ENCODE results near the gene SESN2. TPM values are rescaled to one million over a fixed set of nuclear protein-coding genes. Genes with fewer than 3 reads are reported as not detected.

The SESN2 gene
- total RNA-seq, 1 donor from 2014 or later, result 15.6 TPM

GRCh38 chr1:28281608-28282425, 22.5 kb downstream of the SESN2 start:
- no peak for DNase-seq
- no peak overlapping the region for H3K4me3 ChIP-seq
- no peak for TF ChIP-seq CTCF (IDR thresholded peaks at IDR 0.05)
- intact Hi-C loops (cut with DNase I), result no loop called here
- H3K27me3 ChIP-seq, result no peaks in the 10 kb centered on the region
- no peaks in the 10 kb centered on the region for H3K9me3 ChIP-seq
- H3K27ac ChIP-seq, result peak overlapping the region; percentile 47
- H3K4me1 ChIP-seq, result peaks cover 14% of the 10 kb centered on the region
- H3K36me3 ChIP-seq, result peaks cover 56% of the 10 kb centered on the region
- ATAC-seq, result no peak

GRCh38 chr1:28282426-28283407, 23.4 kb downstream of the SESN2 start:
- H3K4me1 ChIP-seq, result peaks cover 14% of the 10 kb centered on the region
- no peaks in the 10 kb centered on the region for H3K9me3 ChIP-seq
- no peaks in the 10 kb centered on the region for H3K27me3 ChIP-seq
- no peak overlapping the region for H3K27ac ChIP-seq
- ATAC-seq (peak; percentile 68), DNase-seq (no peak)
- H3K36me3 ChIP-seq, result peaks cover 47% of the 10 kb centered on the region
- no peak for TF ChIP-seq CTCF (IDR thresholded peaks at IDR 0.05)
- no peak overlapping the region for H3K4me3 ChIP-seq
- intact Hi-C loops (cut with DNase I), result no loop called here

- intact Hi-C loops (cut with DNase I), result no loop called here
- Histone ChIP-seq H3K4me1 (peaks cover 8% of the 10 kb centered on the region), H3K27ac (no peak overlapping the region), H3K27me3 (no peaks in the 10 kb centered on the region), H3K9me3 (no peaks in the 10 kb centered on the region), H3K36me3 (peaks cover 15% of the 10 kb centered on the region), H3K4me3 (no peak overlapping the region)
- no peak for TF ChIP-seq CTCF (IDR thresholded peaks at IDR 0.05)
- ATAC-seq (no peak), DNase-seq (no peak)
Observed at GRCh38 chr1:28286111-28286510, 26.8 kb downstream of the SESN2 start.

- intact Hi-C loops (cut with DNase I), result no loop called here
- Histone ChIP-seq H3K27ac (no peak overlapping the region), H3K27me3 (no peaks in the 10 kb centered on the region), H3K36me3 (no peaks in the 10 kb centered on the region), H3K4me1 (no peaks in the 10 kb centered on the region), H3K9me3 (no peaks in the 10 kb centered on the region), H3K4me3 (no peak overlapping the region)
- DNase-seq (no peak), ATAC-seq (no peak)
- TF ChIP-seq CTCF (IDR thresholded peaks at IDR 0.05), result no peak
Observed at GRCh38 chr1:28288487-28288886, 29.2 kb downstream of the SESN2 start.

- intact Hi-C loops (cut with DNase I), result no loop called here
- DNase-seq (no peak), ATAC-seq (no peak)
- H3K36me3 ChIP-seq, result no peaks in the 10 kb centered on the region
- no peaks in the 10 kb centered on the region for H3K4me1 ChIP-seq
- H3K27me3 ChIP-seq, result no peaks in the 10 kb centered on the region
- H3K27ac ChIP-seq, result no peak overlapping the region
- TF ChIP-seq CTCF (IDR thresholded peaks at IDR 0.05), result no peak
- H3K4me3 ChIP-seq, result no peak overlapping the region
- no peaks in the 10 kb centered on the region for H3K9me3 ChIP-seq
Observed at GRCh38 chr1:28290851-28291250, 31.5 kb downstream of the SESN2 start.

Measured in upper lobe of right lung (tissue), 1 donor.